ENCODE measurements around the gene FBXO10. TPM values are rescaled to one million over a fixed set of nuclear protein-coding genes. Genes with fewer than 3 reads are reported as not detected.

FBXO10 gene
- total RNA-seq, 2 donors from 2014 or later, result 19.5 to 26.6 TPM

DNA sequence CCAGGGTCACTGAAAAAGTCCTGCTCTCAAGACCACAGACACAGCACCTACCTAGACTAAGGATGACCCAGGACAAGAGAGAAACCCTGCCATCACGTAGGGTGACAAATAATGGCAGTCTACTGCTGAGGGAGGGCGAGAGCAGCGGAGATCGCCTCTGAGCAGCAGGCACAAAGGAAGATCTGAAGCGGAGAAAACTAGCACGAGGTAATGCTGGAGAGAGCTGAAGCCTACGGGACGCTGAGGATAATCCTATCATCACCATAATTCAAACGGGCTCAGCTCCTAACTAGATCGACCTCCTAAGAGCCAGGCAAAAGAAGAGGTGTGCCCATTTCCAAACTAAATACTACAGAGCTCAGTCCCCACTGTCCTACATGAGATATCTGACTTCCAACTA lies 41.3 kb downstream of the FBXO10 start:
- Mint-ChIP-seq H3K9me3 (no peaks in the 10 kb centered on the region), H3K27ac (peak overlapping the region; percentile 72), H3K4me1 (peaks cover 8% of the 10 kb centered on the region), H3K27me3 (ENCODE audit: insufficient read depth) (no peaks in the 10 kb centered on the region), H3K36me3 (ENCODE audit: low read depth) (peaks cover 61% of the 10 kb centered on the region), H3K4me3 (no peak overlapping the region)
- TF ChIP-seq, protein P1, sequence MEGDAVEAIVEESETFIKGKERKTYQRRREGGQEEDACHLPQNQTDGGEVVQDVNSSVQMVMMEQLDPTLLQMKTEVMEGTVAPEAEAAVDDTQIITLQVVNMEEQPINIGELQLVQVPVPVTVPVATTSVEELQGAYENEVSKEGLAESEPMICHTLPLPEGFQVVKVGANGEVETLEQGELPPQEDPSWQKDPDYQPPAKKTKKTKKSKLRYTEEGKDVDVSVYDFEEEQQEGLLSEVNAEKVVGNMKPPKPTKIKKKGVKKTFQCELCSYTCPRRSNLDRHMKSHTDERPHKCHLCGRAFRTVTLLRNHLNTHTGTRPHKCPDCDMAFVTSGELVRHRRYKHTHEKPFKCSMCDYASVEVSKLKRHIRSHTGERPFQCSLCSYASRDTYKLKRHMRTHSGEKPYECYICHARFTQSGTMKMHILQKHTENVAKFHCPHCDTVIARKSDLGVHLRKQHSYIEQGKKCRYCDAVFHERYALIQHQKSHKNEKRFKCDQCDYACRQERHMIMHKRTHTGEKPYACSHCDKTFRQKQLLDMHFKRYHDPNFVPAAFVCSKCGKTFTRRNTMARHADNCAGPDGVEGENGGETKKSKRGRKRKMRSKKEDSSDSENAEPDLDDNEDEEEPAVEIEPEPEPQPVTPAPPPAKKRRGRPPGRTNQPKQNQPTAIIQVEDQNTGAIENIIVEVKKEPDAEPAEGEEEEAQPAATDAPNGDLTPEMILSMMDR (conservative IDR thresholded peaks at IDR 0.05), result no peak
- Histone ChIP-seq H3K36me3 (ENCODE audit: control insufficient read depth, insufficient read depth, low read length) (peaks cover 51% of the 10 kb centered on the region), H3K4me3 (ENCODE audit: low read length) (no peak overlapping the region), H3K27me3 (ENCODE audit: control insufficient read depth, insufficient read depth, low read length, poor library complexity, severe bottlenecking) (no peaks in the 10 kb centered on the region), H3K27ac (ENCODE audit: low read depth, low read length) (no peak overlapping the region), H3K4me1 (ENCODE audit: control insufficient read depth, insufficient read depth, low read length) (no peaks in the 10 kb centered on the region), H3K9ac (ENCODE audit: extremely low read depth, low read length, poor library complexity, severe bottlenecking) (no peak overlapping the region), H3K9me3 (ENCODE audit: control insufficient read depth, low read length) (no peaks in the 10 kb centered on the region)
- WGBS, 2 experiments (ENCODE audit: insufficient coverage in 1 of 2, insufficient read length in 1 of 2), result 88 to 90% methylated on average over 5 to 10 of the region's 10 CpGs
- no peak for DNase-seq

DNA sequence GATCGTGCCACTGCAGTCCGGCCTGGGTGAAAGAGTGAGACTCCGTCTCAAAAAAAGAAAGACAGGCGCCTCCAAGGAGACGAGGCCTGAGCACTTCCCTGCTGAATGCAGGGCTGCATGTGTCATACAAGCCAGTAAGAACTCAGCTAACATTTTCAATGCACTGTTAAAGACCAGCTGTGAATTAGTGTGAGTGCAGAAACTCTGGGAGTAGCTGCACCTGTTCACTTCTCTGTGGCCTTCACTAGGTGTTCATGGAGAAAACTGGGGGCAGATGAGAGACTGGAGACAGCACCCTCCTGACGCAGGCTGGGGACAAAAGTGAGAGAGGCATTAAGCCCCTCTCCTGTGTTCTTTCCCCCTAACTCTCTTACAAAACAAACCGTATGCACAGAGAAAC lies 41.8 kb downstream of the FBXO10 start:
- WGBS, 2 experiments (ENCODE audit: insufficient coverage in 1 of 2, insufficient read length in 1 of 2), result 90% methylated on average over 5 to 7 of the region's 7 CpGs
- H3K4me3 ChIP-seq (ENCODE audit: low read length), result no peak overlapping the region
- TF ChIP-seq, protein P1 (conservative IDR thresholded peaks at IDR 0.05), result no peak
- Mint-ChIP-seq H3K4me1 (peaks cover 8% of the 10 kb centered on the region), H3K9me3 (no peaks in the 10 kb centered on the region), H3K36me3 (ENCODE audit: low read depth) (peaks cover 60% of the 10 kb centered on the region), H3K27me3 (ENCODE audit: insufficient read depth) (no peaks in the 10 kb centered on the region), H3K27ac (peak overlapping the region; percentile 72), H3K4me3 (no peak overlapping the region)
- no peak for DNase-seq
- no peaks in the 10 kb centered on the region for H3K9me3 ChIP-seq (ENCODE audit: control insufficient read depth, low read length)
- peaks cover 48% of the 10 kb centered on the region for H3K36me3 ChIP-seq (ENCODE audit: control insufficient read depth, insufficient read depth, low read length)
- no peak overlapping the region for H3K9ac ChIP-seq (ENCODE audit: extremely low read depth, low read length, poor library complexity, severe bottlenecking)
- no peaks in the 10 kb centered on the region for H3K27me3 ChIP-seq (ENCODE audit: control insufficient read depth, insufficient read depth, low read length, poor library complexity, severe bottlenecking)
- no peak overlapping the region for H3K27ac ChIP-seq (ENCODE audit: low read depth, low read length)
- no peaks in the 10 kb centered on the region for H3K4me1 ChIP-seq (ENCODE audit: control insufficient read depth, insufficient read depth, low read length)

DNA sequence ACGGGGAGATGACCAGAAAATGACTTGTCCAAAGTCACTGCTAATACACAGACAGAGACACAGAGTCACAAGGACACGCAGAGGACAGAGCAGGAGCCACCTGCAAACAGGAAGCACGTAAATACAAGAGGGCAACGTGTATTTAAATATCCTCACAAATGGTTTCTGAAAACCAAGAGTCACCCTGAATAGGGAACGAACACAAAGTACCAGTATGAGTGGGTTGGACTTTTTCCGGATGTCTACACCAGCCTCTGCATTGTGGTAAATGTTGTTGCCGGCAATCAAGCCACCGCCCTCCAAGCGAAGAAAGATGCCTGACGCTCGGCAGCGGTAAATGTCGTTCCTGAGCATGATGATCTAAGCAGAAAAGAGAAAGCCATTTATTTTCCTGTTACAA lies 44.5 kb downstream of the FBXO10 start:
- Mint-ChIP-seq H3K36me3 (ENCODE audit: low read depth) (peaks cover 60% of the 10 kb centered on the region), H3K4me3 (no peak overlapping the region), H3K27me3 (ENCODE audit: insufficient read depth) (no peaks in the 10 kb centered on the region), H3K4me1 (peaks cover 8% of the 10 kb centered on the region), H3K9me3 (no peaks in the 10 kb centered on the region), H3K27ac (no peak overlapping the region)
- TF ChIP-seq, protein P1 (conservative IDR thresholded peaks at IDR 0.05), result no peak
- no peaks in the 10 kb centered on the region for H3K4me1 ChIP-seq (ENCODE audit: control insufficient read depth, insufficient read depth, low read length)
- no peak overlapping the region for H3K4me3 ChIP-seq (ENCODE audit: low read length)
- WGBS, 2 experiments (ENCODE audit: insufficient coverage in 1 of 2, insufficient read length in 1 of 2), result 95 to 98% methylated on average over 13 of the region's 13 CpGs
- no peak overlapping the region for H3K27ac ChIP-seq (ENCODE audit: low read depth, low read length)
- H3K36me3 ChIP-seq (ENCODE audit: control insufficient read depth, insufficient read depth, low read length), result peaks cover 49% of the 10 kb centered on the region
- H3K9ac ChIP-seq (ENCODE audit: extremely low read depth, low read length, poor library complexity, severe bottlenecking), result no peak overlapping the region
- no peaks in the 10 kb centered on the region for H3K27me3 ChIP-seq (ENCODE audit: control insufficient read depth, insufficient read depth, low read length, poor library complexity, severe bottlenecking)
- no peak for DNase-seq
- H3K9me3 ChIP-seq (ENCODE audit: control insufficient read depth, low read length), result no peaks in the 10 kb centered on the region

Data from endodermal cell (in vitro differentiated cells).